ENCODE measurements around the gene BAHCC1.

Gene BAHCC1

GRCh38 chr17:81438007-81438659 lies 42.9 kb downstream of the BAHCC1 start:
- TF ChIP-seq CTCF (IDR thresholded peaks at IDR 0.05; ENCODE audit: low read length) (no peak), EZH2 (IDR thresholded peaks at IDR 0.05; ENCODE audit: borderline replicate concordance, low read length) (no peak)
- Histone ChIP-seq H3K27me3 (ENCODE audit: insufficient read depth, low read length) (0 out of 2 replicates have a peak, but pooled peaks cover 9% of the 10 kb centered on the region), H3K4me3 (ENCODE audit: low read depth, low read length, poor library complexity, severe bottlenecking) (no peak overlapping the region), H3K9ac (ENCODE audit: low read length) (no peak overlapping the region), H3K9me3 (ENCODE audit: low read length) (no peaks in the 10 kb centered on the region), H4K20me1 (ENCODE audit: insufficient read depth, low read length) (no peaks in the 10 kb centered on the region), H2AFZ (ENCODE audit: low read length) (no peak overlapping the region), H3K9me2 (ENCODE audit: low read depth, low read length) (no peaks in the 10 kb centered on the region), H3F3A (ENCODE audit: insufficient read depth, low read length) (no peaks in the 10 kb centered on the region), H3K27ac (ENCODE audit: low read depth, low read length, poor library complexity, severe bottlenecking) (no peak overlapping the region), H3K79me2 (ENCODE audit: insufficient read depth, low read length) (no peaks in the 10 kb centered on the region), H3K4me1 (ENCODE audit: insufficient read depth, low read length, severe bottlenecking) (no peaks in the 10 kb centered on the region), H3K36me3 (ENCODE audit: insufficient read depth, low read length) (no peaks in the 10 kb centered on the region), H3K4me2 (ENCODE audit: low read length) (no peak overlapping the region)

GRCh38 chr17:81438688-81439087 lies 43.4 kb downstream of the BAHCC1 start:
- Histone ChIP-seq H3K4me2 (ENCODE audit: low read length) (no peak overlapping the region), H3K36me3 (ENCODE audit: insufficient read depth, low read length) (no peaks in the 10 kb centered on the region), H3K79me2 (ENCODE audit: insufficient read depth, low read length) (no peaks in the 10 kb centered on the region), H3K9me3 (ENCODE audit: low read length) (no peaks in the 10 kb centered on the region), H3K4me3 (ENCODE audit: low read depth, low read length, poor library complexity, severe bottlenecking) (no peak overlapping the region), H3K4me1 (ENCODE audit: insufficient read depth, low read length, severe bottlenecking) (no peaks in the 10 kb centered on the region), H3F3A (ENCODE audit: insufficient read depth, low read length) (no peaks in the 10 kb centered on the region), H3K9me2 (ENCODE audit: low read depth, low read length) (no peaks in the 10 kb centered on the region), H3K27ac (ENCODE audit: low read depth, low read length, poor library complexity, severe bottlenecking) (no peak overlapping the region), H4K20me1 (ENCODE audit: insufficient read depth, low read length) (no peaks in the 10 kb centered on the region), H2AFZ (ENCODE audit: low read length) (no peak overlapping the region), H3K9ac (ENCODE audit: low read length) (no peak overlapping the region), H3K27me3 (ENCODE audit: insufficient read depth, low read length) (0 out of 2 replicates have a peak, but pooled peaks cover 9% of the 10 kb centered on the region)
- TF ChIP-seq CTCF (IDR thresholded peaks at IDR 0.05; ENCODE audit: low read length): no peak
- no peak for TF ChIP-seq EZH2 (IDR thresholded peaks at IDR 0.05; ENCODE audit: borderline replicate concordance, low read length)

GRCh38 chr17:81440051-81440471 lies 44.8 kb downstream of the BAHCC1 start:
- H3K9me2 ChIP-seq (ENCODE audit: low read depth, low read length): no peaks in the 10 kb centered on the region
- H3K4me1 ChIP-seq (ENCODE audit: insufficient read depth, low read length, severe bottlenecking): no peaks in the 10 kb centered on the region
- H3K4me2 ChIP-seq (ENCODE audit: low read length): no peak overlapping the region
- H3K36me3 ChIP-seq (ENCODE audit: insufficient read depth, low read length): no peaks in the 10 kb centered on the region
- H2AFZ ChIP-seq (ENCODE audit: low read length): no peak overlapping the region
- no peak overlapping the region for H3K27ac ChIP-seq (ENCODE audit: low read depth, low read length, poor library complexity, severe bottlenecking)
- no peaks in the 10 kb centered on the region for H3K9me3 ChIP-seq (ENCODE audit: low read length)
- H3K9ac ChIP-seq (ENCODE audit: low read length): no peak overlapping the region
- TF ChIP-seq EZH2 (IDR thresholded peaks at IDR 0.05; ENCODE audit: borderline replicate concordance, low read length) (no peak), CTCF (IDR thresholded peaks at IDR 0.05; ENCODE audit: low read length) (no peak)
- 0 out of 2 replicates have a peak, but pooled peaks cover 9% of the 10 kb centered on the region for H3K27me3 ChIP-seq (ENCODE audit: insufficient read depth, low read length)
- H3K79me2 ChIP-seq (ENCODE audit: insufficient read depth, low read length): no peaks in the 10 kb centered on the region
- H4K20me1 ChIP-seq (ENCODE audit: insufficient read depth, low read length): no peaks in the 10 kb centered on the region
- H3K4me3 ChIP-seq (ENCODE audit: low read depth, low read length, poor library complexity, severe bottlenecking): no peak overlapping the region
- no peaks in the 10 kb centered on the region for H3F3A ChIP-seq (ENCODE audit: insufficient read depth, low read length)

Data from OCI-LY1 (cell line).